Measurements from ENCODE around the gene UHRF2.
"Not testable (repeated sequence)": the region's sequence is repeated elsewhere in the genome, so short reads cannot be mapped to it uniquely, and the experiment has no call there.

The UHRF2 gene

GRCh38 chr9:6412487-6413364 is at the start of gene UHRF2:
Gene UHRF2, plus strand, starts transcription at chr9:6413199. Its CDS starts 292 bp downstream, at chr9:6413491.
- in situ Hi-C loops (cut with HindIII; ENCODE audit: low sequenced_read_pairs) = no loop called here

- in situ Hi-C loops (cut with HindIII; ENCODE audit: low sequenced_read_pairs) = no loop called here
Observed at GRCh38 chr9:6367128-6367890, 45.7 kb upstream of the UHRF2 start.

GRCh38 chr9:6368831-6369230 is 44.2 kb upstream of the UHRF2 start:
- in situ Hi-C loops (cut with HindIII; ENCODE audit: low sequenced_read_pairs) = no loop called here

- in situ Hi-C loops (cut with HindIII; ENCODE audit: low sequenced_read_pairs) = not testable (repeated sequence)
Observed at GRCh38 chr9:6381477-6382012, 31.5 kb upstream of the UHRF2 start.

- in situ Hi-C loops (cut with HindIII; ENCODE audit: low sequenced_read_pairs) = no loop called here
Observed at GRCh38 chr9:6382681-6383080, 30.3 kb upstream of the UHRF2 start.

GRCh38 chr9:6383551-6384225 is 29.3 kb upstream of the UHRF2 start:
- in situ Hi-C loops (cut with HindIII; ENCODE audit: low sequenced_read_pairs) = no loop called here

GRCh38 chr9:6384732-6385131 is 28.3 kb upstream of the UHRF2 start:
- in situ Hi-C loops (cut with HindIII; ENCODE audit: low sequenced_read_pairs) = no loop called here

GRCh38 chr9:6399071-6399470 is 13.9 kb upstream of the UHRF2 start:
- in situ Hi-C loops (cut with HindIII; ENCODE audit: low sequenced_read_pairs) = no loop called here

GRCh38 chr9:6405371-6405770 is 7.6 kb upstream of the UHRF2 start:
- in situ Hi-C loops (cut with HindIII; ENCODE audit: low sequenced_read_pairs) = no loop called here

- in situ Hi-C loops (cut with HindIII; ENCODE audit: low sequenced_read_pairs) = no loop called here
Observed at GRCh38 chr9:6407778-6408177, 5.2 kb upstream of the UHRF2 start.

GRCh38 chr9:6408320-6408719 is 4.7 kb upstream of the UHRF2 start:
- in situ Hi-C loops (cut with HindIII; ENCODE audit: low sequenced_read_pairs) = no loop called here

GRCh38 chr9:6409811-6410210 is 3.2 kb upstream of the UHRF2 start:
- in situ Hi-C loops (cut with HindIII; ENCODE audit: low sequenced_read_pairs) = no loop called here

- in situ Hi-C loops (cut with HindIII; ENCODE audit: low sequenced_read_pairs) = no loop called here
Observed at GRCh38 chr9:6410633-6411032, 2.4 kb upstream of the UHRF2 start.

GRCh38 chr9:6413365-6414246 is 607 bp downstream of the UHRF2 start:
- in situ Hi-C loops (cut with HindIII; ENCODE audit: low sequenced_read_pairs) = no loop called here

- in situ Hi-C loops (cut with HindIII; ENCODE audit: low sequenced_read_pairs) = no loop called here
Observed at GRCh38 chr9:6414247-6414641, 1.2 kb downstream of the UHRF2 start.

- in situ Hi-C loops (cut with HindIII; ENCODE audit: low sequenced_read_pairs) = no loop called here
Observed at GRCh38 chr9:6415266-6415665, 2.3 kb downstream of the UHRF2 start.

- in situ Hi-C loops (cut with HindIII; ENCODE audit: low sequenced_read_pairs) = no loop called here
Observed at GRCh38 chr9:6417186-6417585, 4.2 kb downstream of the UHRF2 start.

GRCh38 chr9:6418764-6419163 is 5.8 kb downstream of the UHRF2 start:
- in situ Hi-C loops (cut with HindIII; ENCODE audit: low sequenced_read_pairs) = no loop called here

GRCh38 chr9:6424940-6425339 is 11.9 kb downstream of the UHRF2 start:
- in situ Hi-C loops (cut with HindIII; ENCODE audit: low sequenced_read_pairs) = no loop called here

GRCh38 chr9:6426117-6426516 is 13.1 kb downstream of the UHRF2 start:
- in situ Hi-C loops (cut with HindIII; ENCODE audit: low sequenced_read_pairs) = no loop called here

Measured in DLD1 (cell line).